HG02642 (cell line): ENCODE results near the gene BNIP1.

Experiments
- ATAC-seq: cut with Tn5 transposase; IDR thresholded peaks from one replicate; pipeline ENCODE4 v1.9.1; 2021; ENCODE audit warnings: mild to moderate bottlenecking; ENCODE audit not compliant: unreplicated experiment, poor library complexity

Gene BNIP1

GRCh38 chr5:173208296-173208695 is 64.0 kb downstream of the BNIP1 start:
- ATAC-seq = no peak

GRCh38 chr5:173210877-173211276 is 66.5 kb downstream of the BNIP1 start:
- ATAC-seq = no peak

DNA sequence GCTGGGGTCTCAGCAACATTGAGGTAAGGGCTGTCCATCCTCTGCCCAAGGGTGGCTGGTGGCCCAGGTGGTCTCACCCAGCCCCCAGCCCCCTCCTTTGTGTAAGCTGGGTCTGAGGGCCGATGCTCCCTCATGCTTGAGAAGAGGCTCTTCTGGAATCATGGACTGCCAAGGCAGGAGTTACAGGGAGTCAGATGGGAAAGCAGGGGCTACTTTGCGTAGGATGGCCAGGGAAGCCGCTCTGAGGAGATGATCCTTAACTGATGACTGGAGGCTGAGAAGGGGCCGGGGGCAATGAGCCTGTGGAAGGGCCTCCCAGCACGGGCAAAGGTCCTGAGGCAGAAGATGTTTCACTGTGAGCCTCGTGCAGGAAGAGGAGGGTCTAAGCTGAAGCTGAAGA is 67.0 kb downstream of the BNIP1 start:
- no peak for ATAC-seq

DNA sequence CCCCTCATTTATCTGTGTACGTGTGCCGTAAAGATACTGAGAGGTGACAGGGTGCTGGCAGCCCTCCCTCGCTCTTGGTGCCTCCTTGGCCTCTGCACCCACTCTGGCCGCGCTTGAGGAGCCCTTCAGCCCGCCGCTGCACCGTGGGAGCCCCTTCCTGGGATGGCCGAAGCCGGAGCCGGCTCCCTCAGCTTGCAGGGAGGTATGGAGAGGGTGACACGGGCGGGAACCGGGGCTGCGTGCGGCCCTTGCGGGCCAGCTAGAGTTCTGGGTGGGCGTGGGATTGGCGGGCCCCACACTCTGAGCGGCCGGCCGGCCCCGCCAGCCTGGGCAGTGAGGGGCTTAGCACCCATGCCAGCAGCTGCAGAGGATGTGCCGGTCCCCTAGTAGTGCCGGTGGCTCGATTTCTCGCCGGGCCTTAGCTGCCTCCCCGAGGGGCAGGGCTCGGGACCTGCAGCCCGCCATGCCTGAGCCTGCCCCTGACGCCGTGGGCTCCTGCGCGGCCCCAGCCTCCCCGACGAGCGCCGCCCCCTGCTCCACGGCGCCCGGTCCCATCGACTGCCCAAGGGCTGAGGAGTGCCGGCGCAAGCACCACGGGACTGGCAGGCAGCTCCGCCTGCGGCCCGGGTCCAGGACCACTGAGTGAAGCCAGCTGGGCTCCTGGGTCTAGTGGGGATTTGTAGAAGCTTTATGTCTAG is 69.1 kb downstream of the BNIP1 start:
- no peak for ATAC-seq
